NCI-H187 treated with DMSO at 0.1 percent for 48 hours (cell line): Measurements from ENCODE around the gene TRPM1.

ENCODE experiments used
- DNase-seq: peaks from one replicate; lab custom pipeline; 2025; lab: John Stamatoyannopoulos, UW

TRPM1 gene

DNA sequence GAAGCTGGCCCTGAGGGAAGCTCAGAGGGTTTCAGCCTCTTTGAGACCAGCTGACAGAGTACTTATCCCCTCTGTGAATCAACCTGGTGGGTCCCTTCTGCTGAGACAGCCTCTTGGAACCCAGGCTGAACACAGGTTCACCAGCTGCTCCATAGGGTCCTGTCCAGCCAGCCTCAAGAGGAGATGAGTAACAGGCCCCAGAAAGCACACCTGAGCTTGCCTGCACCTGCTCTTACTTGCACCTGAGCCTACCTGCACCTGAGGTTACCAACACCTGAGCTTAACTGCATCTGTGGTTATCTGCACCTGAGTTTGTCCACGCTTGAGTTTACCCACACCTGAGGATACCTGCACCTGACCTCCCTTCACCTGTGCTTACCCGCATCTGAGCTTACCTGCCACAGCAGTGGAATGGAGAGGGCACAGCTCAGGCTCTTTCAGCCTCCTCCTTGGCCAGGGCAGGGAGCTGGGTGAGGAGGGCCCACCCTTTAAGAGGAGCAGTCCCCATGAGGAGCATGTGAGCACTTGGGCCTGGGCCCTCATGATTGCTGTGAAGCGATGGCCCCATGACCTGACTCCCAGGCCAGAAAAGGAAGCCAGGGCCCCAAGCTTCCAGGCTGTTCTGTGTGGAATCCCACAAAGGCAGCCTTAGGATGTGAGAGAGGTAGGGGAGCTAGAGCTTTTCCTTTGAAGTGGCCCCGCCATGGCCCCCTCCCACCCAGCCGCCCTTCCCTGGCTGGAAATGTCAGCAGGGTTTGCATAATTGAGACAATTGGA, at the start of gene TRPM1:
TRPM1 (minus strand) TSS at position 464 of the 777 bp plus-strand sequence. CDS start 20,370 bp downstream, outside the sequence.
- no peak for DNase-seq

DNA sequence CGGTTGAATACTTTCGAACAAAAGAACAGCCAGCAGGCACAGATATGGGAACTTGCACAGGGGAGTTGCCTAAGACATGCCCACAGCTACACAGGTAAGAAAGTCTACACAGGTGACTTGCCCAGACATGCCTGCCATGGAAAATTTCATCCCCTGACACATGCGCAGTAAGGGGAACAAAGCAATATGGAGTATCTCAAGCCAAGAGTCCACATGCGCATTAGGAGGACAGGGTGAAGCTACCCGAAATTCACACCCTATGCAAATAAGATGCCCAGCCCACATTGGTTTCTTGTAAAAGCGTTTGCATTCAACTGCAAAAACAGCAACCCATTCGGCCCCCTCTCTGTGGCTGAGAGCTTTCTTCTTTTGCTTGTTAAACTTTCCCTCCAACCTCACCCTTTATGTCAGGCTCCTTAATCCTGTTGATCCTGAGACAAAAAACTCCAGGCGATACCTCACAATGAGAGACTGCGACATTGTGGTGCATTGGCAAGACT, 49.3 kb upstream of the TRPM1 start:
- DNase-seq: no peak

DNA sequence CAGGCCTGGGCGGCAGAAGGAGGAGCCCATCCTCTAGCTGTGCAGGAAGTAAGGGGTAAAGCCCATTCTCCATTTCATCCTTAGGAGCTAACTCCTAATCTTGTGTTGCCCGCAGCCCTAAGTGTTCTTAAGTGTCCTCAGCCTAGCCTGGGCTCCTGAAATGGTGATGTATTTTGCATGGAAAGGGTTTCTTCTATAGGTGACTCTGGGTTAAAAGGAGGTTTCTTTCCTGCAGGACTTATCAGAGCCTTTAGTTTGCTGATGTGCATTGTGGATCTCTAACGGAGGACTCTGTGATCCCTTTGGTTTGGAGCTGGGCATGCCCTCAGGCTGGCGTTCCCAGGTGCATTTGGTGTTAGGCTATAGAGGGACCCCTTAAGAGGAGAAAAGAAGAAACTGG, 48.5 kb upstream of the TRPM1 start:
- no peak for DNase-seq

DNA sequence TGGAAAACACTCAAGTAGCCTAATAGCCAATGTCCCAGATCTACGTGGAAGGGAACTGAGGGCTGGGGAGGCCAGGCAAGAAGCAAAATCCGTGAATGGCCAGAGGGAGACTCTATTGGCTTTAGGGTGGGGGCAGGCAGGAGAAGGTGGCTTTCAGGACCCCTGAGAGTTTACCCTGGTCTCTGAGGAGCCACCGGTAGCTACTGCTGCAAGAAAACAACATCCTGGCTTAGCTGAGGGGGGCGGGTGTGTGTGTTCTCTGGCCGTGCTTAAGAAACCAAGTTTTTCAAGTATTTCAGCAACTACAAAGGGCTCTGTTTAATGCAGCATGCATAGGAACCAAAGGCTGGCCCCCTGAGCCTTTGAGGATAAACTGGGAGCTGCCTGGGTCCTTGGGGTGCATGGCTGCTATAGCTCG, 47.6 kb upstream of the TRPM1 start:
- no peak for DNase-seq

DNA sequence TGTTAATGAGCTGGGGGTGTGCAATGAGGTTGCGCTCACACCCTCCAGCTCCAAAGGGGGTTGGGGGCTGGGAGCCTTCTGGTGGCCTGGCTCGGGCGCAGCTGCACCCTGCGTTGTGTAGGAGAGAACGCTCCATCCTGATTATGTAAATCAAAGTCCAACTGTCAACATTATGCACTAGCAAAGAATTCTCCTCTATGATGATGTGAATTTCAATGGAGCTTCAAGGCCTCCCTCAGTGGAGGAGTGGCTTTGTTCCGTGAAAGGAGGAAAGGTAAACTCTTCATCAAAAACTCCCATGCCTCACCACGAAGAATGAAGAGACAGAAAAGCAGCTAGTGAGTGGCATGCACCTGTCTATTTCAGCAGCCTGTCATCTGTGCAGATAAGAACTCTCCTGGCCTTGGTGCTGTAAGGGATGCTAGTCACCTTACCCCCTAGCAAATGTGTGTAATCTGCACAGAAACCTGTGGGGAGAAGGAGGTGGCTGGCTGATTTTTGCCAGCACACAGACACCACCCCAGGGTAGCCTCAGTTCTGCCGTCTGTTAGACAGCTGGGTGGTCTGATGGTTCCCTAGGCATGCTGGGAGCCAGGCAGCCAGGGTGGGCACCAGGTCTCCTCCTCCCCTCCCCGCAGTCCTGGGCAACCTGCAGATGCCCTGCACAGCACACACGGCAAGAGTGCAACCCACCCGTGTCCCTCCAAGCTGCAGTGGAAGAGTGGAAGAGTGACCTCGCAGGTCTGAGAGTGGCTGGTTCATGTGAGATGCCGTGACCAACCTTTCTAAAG, 47.0 kb upstream of the TRPM1 start:
- DNase-seq: no peak

DNA sequence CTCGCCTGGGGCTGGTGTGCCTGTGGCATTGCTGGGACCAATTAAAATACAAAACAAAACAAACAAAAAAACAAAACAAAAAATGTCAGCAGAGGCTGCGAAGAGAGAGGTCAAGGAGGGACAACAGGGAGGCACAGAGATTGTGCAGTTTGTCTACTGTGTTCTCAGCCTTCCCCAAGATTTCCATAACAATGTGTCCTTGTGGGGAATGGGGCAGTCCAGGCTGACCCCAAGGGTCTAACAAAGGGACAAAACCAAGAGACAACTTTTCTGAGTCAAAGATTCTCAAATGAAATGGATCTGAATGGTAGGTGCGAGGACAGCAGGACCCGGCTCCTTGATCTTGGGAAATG, 46.4 kb upstream of the TRPM1 start:
- DNase-seq: no peak

DNA sequence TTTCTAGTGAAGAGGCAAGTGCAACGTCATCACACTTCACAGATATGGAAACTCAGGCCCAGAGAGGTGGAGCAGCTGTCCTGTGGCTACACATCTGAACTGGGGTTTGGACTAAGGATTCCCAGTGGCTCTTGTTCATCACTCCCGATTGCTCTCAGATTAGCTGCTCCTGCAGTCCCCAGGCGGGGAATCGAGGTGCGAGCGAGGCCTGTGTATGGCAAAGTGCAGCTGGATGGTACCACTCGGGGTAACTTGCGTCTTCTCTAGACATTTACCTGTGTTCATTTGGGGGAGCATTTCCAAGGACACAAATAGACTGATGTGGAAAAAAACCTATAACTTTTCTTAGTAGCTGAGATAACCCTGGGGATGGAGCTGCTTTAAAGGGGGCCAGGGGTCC, 45.9 kb upstream of the TRPM1 start:
- DNase-seq: no peak

DNA sequence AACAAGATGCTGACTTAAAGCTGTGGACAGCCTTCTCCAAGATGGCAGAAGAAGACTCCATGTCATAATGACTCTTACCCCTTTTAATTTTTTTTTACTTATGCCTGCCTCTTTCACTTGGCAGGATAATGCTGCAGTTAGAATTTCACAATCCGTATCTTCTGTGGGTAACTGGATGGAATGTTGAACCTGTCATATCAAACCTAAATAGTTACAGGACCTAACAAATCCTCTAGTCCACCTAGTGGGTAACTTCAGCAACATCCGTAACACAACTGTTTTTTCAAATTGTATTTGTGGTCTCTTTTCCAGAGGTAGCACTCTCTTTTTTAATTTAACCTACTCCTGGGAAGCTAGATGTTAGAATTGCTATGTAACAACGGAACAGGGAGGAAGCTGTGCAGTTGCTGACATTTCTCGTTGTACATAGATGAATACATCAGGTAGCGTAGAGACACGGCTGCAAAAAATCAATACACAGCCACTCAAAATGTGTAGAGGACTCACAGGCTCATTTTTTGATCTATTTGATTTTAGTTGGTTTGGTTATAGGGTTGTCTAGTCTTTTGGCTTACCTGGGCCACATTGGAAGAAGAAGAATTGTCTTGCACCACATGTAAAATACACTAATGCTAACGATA, 43.9 kb upstream of the TRPM1 start:
- no peak for DNase-seq

DNA sequence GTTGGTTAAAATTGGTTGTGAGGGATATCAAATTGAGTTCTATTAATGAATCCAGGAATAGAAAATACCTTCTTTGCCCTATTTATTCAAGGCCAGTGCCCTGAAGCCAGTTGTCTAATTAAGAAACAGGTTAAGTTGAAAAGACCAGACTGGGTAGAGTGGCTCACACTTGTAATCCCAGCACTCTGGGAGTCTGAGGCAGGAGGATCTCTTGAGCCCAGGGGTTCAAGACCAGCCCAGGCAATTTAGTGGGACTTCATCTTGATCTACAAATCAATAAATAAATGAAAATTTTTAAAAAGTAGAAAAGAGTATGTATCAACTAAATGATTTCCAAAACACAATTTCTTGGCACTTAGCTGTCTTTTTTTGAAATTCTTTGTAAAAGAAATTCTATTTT, 40.3 kb upstream of the TRPM1 start:
- no peak for DNase-seq

DNA sequence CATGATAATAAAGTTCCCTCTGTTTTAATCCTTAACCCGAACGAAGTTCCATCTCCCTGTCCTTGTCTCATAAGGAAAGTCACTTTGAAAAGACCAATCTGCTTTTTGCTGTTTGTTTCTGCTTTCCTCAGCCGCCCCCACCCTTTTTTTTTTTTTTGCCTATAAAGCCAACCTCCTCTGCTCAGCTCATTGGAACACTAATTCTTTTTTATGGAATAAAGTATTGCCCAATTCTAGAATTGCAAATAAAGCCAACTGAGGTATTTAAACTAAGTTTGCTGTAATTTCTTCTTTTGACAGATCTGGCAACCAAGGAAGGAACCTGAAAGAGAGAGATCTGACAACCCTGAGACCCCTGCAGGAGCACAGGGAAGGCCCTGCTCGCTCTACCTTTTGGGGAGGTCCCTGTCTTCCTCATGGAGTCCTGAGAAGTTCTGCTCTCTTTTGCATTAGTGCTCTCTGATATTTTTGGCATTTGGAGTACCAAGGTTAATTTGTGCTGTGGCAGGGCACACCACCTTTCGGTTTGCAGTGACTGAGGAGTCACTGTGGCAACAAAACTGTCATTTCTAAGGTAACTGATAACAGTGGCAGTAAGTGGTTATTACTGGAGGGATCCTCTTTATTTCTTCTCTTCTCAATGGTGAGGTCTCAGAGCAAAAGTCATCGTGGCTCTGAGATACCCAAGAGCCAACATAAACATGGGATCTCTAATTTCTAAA, 35.2 kb upstream of the TRPM1 start:
- no peak for DNase-seq

DNA sequence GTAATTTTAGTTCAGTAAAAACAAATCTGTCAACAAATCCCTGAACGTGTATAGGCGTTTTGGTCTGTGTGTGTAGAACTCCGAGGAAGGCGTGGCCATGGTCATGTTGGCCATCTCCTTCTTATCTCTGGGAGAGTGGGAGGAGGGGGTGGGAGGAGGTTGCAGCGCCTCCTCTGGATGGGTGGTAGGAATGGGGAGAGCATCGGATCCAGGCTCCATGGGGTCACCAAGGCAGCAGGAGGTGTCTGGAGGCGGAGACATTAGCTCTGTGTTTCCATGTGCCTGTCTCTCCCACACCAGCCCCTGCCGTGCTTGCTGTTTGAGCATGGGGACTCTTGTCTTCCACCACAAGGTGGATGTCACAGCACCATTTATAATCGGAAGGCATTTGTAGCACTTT, 34.5 kb upstream of the TRPM1 start:
- no peak for DNase-seq

DNA sequence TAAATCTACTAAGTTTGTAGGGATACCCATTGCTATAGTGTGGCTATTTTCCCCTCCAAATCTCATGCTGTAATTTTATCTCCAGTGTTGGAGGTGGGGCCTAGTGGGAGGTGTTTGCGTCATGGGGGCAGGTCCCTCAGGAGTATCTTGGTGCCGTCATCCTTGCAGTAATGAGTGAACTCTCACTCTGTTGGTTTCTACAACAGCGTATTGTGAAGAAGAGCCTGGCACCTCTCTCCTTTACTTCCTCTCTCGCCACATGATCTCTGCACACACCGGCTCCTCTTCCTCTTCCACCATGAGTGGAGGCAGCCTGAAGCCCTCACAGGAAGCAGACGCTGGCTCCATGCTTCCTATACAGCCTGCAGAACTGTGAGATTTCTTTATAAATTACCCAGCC, 34.0 kb upstream of the TRPM1 start:
- no peak for DNase-seq

DNA sequence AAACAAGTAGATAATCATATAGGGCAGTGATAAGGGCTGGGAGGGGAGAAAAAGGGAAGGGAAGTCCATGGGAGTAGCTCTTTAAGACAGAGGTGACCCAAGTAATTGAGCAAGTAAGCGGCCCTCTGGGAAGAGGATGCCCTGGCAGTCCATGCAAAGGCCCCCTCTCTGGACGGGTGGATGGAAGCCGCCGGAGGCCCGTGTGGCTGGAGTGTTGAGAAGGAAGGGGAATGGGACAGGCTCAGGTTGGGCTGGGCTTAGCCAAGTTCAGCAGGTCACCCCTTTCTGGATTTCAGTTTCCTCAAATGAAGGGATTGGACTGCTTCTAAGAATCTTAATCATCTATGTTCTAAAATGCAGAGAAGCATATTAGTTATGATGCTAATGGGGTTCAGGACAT, 32.4 kb upstream of the TRPM1 start:
- no peak for DNase-seq

DNA sequence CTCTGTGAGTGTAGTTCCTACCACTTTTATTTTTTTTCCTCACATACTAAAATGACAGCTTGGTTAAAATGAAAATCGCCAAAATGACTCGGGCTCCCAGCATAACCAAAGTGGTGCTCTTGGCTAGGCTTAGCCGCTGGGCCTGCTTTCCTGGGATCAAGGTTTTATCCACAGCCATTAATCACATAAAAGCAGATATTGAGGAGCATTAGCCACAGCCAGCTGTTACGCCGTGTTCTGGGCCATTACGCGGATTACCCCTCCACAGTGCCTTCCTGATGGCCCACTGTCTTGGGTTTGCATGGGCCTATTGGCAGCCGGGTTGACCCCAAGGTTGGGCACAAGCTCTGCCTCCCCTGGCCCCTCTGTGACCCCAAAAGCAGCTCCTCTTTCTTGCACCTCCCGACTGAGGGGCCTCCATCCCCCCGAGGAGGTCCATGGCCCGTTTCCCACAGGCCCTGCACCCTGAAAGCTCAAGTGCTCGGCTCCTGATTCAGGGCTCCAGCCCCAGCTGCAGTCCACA, 30.4 kb upstream of the TRPM1 start:
- DNase-seq: no peak

DNA sequence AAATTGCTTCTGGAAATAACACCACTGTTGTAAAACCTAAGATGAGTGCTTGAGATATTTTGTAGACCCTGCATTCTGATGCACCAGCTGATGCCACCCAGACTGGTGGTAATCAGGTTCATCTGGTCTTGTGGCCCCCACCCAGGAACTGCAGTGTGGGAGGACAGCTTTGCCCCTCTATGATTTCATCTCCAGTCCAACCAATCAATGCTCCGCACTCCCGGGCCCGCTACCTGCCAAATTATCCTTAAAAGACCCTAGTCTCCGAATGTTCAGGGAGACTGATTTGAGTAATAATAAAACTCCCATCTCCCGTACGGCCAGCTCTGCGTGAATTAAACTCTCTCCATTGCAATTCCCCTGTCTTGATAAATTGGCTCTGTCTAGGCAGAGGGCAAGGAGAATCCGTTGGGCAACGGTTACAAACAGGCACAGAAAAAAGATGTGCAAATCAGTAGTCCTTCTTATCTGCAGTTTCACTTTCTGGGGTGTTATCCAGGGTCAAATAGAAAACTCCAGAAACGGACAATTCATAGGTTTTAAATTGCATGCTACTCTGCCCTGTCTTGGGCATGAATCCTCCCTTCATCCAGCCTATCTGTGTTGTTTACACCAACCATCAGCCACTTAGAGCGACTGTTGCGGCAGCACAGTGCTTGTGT, 29.2 kb upstream of the TRPM1 start:
- no peak for DNase-seq

DNA sequence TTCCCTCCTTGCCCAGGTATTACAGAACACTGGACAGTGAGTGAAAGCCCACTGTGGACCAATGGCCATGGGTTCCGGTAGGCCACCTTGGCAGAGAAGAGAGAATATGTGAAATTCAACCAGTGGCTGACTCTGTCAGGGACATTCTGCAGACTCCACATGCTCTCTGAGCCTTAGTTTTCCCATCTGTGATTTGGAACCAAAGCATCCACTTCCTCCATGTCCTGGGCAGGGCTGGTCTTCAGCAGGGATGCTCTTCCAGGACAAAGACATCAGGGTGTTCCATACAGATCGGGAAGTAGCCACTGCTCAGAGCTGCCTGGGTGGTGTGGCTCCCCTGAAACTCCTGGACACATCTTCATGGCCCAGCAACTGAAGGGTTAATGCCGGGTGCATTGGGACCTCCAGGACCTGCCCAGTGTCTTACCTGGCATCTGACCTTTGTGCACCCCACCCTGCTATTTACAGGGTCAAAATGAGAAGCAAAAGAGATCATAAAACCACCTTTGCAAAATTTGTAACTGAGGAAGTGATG, 28.3 kb upstream of the TRPM1 start:
- DNase-seq: no peak

DNA sequence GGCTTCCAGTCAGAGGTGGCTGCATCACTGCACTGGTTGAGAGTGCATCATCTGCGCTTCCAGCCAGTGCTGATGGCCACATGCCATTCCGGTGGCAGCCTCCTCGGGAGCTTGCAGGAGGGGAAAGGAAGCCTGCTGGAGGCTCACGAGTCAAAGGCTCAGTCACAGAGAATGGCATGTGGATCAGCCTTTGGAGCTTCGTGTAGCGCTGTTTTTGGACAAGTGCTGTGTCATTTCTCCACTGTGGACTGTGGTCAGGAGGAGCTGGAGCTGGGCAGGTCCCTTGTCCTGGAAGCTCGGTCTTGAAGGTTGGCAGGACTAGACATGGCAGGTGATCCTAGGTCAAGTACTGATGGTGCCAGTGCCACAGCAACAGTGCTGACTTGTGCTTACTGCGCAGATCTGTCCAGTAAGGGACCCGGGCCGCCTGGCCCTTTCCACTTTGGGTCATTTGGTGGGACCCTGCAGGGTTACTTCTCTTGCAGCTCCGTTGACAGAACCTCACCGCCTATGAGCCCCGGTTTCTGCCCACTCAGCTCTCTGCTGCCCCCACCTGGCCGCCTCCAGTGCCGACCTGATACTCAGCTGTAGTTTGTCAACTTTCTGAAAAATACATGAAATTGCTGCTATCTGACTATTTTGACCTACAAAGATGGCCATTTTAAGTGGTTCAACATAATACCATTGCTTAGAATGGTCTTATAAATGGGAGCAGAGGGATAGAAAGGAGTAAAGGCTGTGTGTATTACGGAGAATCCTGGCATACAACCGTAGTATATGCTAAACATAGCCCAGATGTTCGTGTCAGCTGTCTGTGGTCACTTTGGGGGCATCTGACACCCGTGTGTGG, 27.6 kb upstream of the TRPM1 start:
- DNase-seq: no peak

DNA sequence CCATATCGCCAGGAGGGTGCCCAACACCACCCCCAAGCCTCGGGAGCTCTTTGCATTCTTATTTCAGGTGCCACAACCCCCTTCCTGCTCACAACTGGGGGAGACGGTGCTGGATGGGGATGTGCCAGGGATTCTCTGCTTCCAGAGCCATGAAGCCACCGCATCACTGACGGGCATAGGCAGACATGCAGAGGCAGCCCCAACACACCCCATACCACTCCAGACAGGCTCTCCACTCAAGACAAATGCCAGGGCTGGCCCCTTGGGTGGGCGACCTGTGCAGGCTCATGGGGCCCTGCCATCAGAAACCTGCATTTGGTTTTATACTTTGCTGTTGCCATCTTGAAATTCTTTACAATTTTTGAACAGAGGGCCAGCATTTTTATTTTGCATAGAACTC, 27.0 kb upstream of the TRPM1 start:
- no peak for DNase-seq

DNA sequence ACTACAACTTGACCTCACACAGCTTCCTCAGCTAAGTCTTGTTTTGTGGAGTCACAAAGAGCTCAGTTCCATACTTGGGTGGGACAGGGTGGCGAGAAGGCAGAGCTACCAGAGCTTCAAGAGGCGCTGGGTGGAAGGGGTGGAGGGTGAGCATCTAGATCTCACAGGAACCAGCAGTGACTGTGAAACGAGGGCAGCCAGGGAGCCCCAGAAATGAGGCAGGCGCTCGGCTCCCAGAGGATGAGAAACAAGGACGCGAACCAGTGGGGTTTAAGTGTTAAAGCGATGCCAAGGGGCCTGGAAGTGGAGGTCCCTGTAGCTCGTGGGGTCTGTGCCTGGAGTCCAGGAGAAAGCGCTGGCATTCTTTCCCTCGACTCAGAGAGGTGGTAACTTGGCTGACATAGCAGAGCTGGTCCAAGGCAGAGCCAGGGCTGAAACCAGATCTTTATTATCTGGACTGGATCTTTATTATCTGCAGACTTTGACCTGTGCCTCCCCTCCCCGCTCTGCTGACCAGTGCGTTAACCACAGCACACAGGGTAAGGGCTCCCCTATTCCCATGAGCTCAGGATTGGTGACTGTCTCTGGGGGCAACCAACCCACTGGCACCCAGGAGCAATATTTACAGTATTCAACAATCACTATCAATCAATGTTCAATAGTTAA, 26.2 kb upstream of the TRPM1 start:
- no peak for DNase-seq

DNA sequence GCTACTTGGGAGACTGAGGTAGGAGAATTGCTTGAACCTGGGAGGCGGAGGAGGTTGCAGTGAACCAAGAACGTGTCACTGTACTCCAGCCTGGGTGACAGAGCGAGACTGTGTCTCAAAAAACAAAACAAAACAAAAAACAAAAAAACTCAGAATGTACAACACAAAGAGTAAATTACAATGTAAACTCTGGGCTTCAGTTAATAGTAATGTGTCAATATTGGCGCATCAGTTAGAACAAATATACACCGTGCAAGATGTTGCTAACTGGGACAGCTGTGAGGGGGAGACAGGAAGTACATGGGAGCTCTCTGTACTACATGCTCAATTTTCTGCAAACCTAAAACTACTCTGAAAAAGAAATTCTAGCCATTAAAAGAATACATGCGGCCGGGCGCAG, 23.5 kb upstream of the TRPM1 start:
- DNase-seq: no peak
